Thoracic aorta endothelial cell (primary cell): ENCODE measurements around the gene PROCA1. TPM values are rescaled to one million over a fixed set of nuclear protein-coding genes. Genes with fewer than 3 reads are reported as not detected.

Source experiments
- small RNA-seq: library from RNA; depleted of rRNA; stranded (forward); fragments of <200 nt; gene quantifications from one replicate; pipeline ENCODE3, GENCODE V24; 2012
- total RNA-seq: library from RNA; depleted of rRNA; stranded (reverse); fragments of >200 nt; gene quantifications from 2 replicates; pipeline ENCODE4 v1.2.3, GENCODE V29; 2012

Gene PROCA1
- total RNA-seq: 1.1 and 1.3 TPM in 2 replicates

GRCh38 chr17:28711723-28712031, at the start of gene PROCA1:
Gene PROCA1 (minus strand): TSS chr17:28711888. CDS start chr17:28711660, 228 bp downstream.

DNA sequence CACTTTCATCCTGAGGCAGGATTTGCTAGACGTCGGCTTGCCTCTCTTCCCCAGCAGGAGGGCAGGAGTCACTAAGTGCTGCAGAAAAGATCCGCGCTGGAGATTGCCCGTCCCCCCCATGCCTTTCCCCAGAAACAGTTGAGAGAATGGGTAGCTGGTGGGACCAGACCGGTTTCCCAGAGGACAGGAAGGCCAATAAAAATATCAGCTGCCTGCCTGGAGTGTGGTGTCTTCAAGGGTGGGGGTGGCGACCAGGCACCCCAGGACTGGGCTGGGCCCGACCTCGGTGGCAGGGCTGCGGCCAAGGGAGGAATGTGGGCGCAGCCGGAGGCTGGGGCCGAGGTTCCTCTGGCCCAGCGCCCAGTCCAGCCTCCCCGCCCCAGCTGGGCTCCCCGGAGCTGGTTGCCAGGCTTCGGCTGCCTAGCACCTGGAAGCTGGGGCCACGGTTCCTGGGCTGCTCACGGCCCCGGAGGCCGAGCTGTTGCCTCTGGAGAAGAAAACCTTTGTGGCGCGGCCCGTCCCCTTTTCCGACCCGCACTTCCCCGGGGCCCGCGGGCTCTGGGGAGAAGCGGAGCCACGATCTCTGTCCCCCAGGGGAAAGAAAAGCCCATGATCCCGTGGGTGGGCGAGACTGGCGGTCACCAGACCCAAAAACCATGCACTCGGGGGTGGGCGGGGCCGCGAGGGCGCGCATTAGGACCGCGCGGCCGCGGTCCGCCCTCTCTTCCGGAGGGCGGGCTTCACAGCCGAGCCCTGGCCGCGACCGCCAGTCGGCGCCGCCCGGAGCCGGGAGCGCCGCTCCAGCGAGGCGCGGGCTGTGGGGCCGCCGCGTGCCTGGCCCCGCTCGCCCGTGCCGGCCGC, 31.8 kb upstream of the PROCA1 start, which contains the start of gene TRAF4:
TRAF4 (plus strand) TSS at position 769 of the 861 bp plus-strand sequence. CDS start 102 bp downstream, outside the sequence.

GRCh38 chr17:28728364-28729200, 16.9 kb upstream of the PROCA1 start, which contains the start of gene NEK8:
Gene NEK8 (plus strand): TSS chr17:28728788. CDS start chr17:28728814, 26 bp downstream.

DNA sequence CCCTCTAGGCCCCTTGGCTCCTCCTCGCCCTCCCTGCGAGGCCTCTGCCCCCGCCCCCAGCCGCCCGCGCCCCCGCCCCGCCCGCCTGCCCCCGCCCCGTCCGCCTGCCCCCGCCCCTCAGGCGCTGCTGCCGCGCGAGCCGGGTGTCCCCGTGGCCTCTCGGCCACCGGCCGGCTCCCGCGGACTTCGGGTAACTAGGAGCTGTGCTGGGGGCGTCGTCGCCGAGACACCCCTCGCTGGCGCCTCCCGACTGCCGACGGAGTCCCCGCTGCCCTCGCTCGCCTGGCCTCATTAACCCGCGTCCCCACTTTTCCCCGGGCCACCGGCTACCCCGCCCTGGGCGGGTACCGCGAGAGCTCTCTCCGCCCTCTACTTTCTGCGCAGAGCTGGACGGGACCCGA, 14.5 kb upstream of the PROCA1 start, which contains the start of gene TLCD1:
TLCD1 (minus strand) TSS at position 8 of the 401 bp plus-strand sequence. CDS start 136 bp downstream, outside the sequence.

GRCh38 chr17:28717578-28718332, 6.1 kb upstream of the PROCA1 start, which contains the start of gene RAB34:
Gene RAB34 (minus strand): TSS chr17:28717868. CDS start chr17:28717266, 602 bp downstream.

DNA sequence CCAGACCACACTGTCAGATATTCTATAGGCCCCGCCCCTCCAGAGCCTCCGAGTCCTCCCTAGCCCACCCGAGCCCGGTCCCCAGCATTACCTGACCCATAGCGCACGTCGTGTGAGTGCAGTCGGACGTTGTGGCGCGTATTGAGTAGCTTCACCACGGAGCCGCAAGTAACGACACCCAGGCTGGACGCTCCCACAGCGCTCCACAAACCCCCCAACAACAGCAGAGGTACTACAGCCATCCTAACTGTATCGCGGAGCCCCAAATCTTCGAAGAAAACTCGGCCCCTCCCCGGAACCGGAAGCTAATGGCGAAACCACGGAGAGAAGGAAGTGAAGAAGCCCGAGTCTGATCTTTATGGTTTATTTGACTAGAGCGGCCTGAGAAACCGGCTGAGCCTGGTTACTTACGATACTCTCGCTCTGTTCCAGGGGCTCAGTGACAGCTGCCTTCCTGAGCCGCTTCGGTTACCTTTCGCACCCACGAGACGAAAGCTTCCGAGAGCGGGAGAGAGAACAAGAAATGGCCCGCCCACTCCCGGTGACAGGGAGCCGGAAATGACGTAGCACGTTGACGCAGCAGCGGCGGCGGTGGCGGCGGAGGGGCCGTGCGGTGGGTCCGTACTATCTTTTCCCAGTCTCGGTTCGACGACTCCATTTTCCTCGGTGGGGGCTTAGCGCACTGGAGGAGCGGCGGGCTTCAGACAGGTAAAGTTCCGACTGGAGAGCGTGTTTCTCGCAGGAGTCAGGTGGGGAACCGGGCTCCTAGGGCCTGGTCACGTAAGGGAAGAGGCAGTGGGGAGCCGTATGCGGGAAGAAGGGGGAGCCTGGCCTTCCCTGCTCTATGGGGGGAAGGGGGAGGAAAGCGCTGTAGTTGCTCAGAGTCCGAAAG, 49.8 kb downstream of the PROCA1 start, which contains the start of the genes SDF2 and SUPT6H:
SDF2 (minus strand) TSS at position 272 of the 892 bp plus-strand sequence; CDS start at position 242, 30 bp downstream.
SUPT6H (plus strand) TSS at position 571 of the 892 bp plus-strand sequence. CDS start 11,197 bp downstream, outside the sequence.

Small RNA genes lying within 50 kb of the gene (small RNA-seq; reads per million reads assigned to genes)
- not detected for gene SNORD42A
- gene SNORD42B: 1.6 reads per million, percentile 40 among the genes with 10 or more reads in this experiment
- not detected for gene SNORD4A
- not detected for gene SNORD4B

Other genes starting within 250 kb of the PROCA1 start
- gene SLC13A2, start 238.2 kb downstream of the PROCA1 start, total RNA-seq: not detected in 2 replicates
- gene FOXN1, start 205.5 kb downstream of the PROCA1 start, total RNA-seq: not detected in 2 replicates
- gene UNC119, start 159.3 kb downstream of the PROCA1 start, total RNA-seq: 14.1 and 19.3 TPM in 2 replicates
- 43.0 and 62.8 TPM in 2 replicates for gene PIGS, start 140.4 kb downstream of the PROCA1 start, total RNA-seq
- 17.7 and 23.4 TPM in 2 replicates for gene ALDOC, start 135.0 kb downstream of the PROCA1 start, total RNA-seq
- 45.1 and 65.0 TPM in 2 replicates for gene SPAG5, start 112.9 kb downstream of the PROCA1 start, total RNA-seq
- gene RSKR, start 97.7 kb downstream of the PROCA1 start, total RNA-seq: 12.6 and 12.7 TPM in 2 replicates
- gene BLTP2, start 66.7 kb downstream of the PROCA1 start, total RNA-seq: 213 TPM in 2 replicates
- gene SDF2, start 50.0 kb downstream of the PROCA1 start, total RNA-seq: 31.2 and 36.7 TPM in 2 replicates
- 55.9 and 65.0 TPM in 2 replicates for gene SUPT6H, start 49.7 kb downstream of the PROCA1 start, total RNA-seq
- 24.9 and 96.6 TPM in 2 replicates for gene RAB34, start 6.0 kb upstream of the PROCA1 start, total RNA-seq
- gene RPL23A, start 8.1 kb upstream of the PROCA1 start, total RNA-seq: 554 and 645 TPM in 2 replicates
- 0.93 and 1.0 TPM in 2 replicates for gene TLCD1, start 14.3 kb upstream of the PROCA1 start, total RNA-seq
- gene NEK8, start 16.9 kb upstream of the PROCA1 start, total RNA-seq: 1.1 and 1.5 TPM in 2 replicates
- gene TRAF4, start 32.1 kb upstream of the PROCA1 start, total RNA-seq: 24.6 and 27.9 TPM in 2 replicates
- 10.5 and 16.9 TPM in 2 replicates for gene FAM222B, start 130.9 kb upstream of the PROCA1 start, total RNA-seq
- gene ERAL1, start 143.1 kb upstream of the PROCA1 start, total RNA-seq: 49.6 and 66.8 TPM in 2 replicates
- gene FLOT2, start 185.8 kb upstream of the PROCA1 start, total RNA-seq: 75.6 and 75.8 TPM in 2 replicates
- 6.4 and 7.4 TPM in 2 replicates for gene DHRS13, start 191.2 kb upstream of the PROCA1 start, total RNA-seq
- gene PHF12, start 239.6 kb upstream of the PROCA1 start, total RNA-seq: 24.8 and 29.4 TPM in 2 replicates